IMR-90 (cell line): ENCODE measurements around the gene DOCK1. TPM values are rescaled to one million over a fixed set of nuclear protein-coding genes. Genes with fewer than 3 reads are reported as not detected.

ENCODE experiments used
- ATAC-seq: fragments of 200-7000 bp; cut with Tn5 transposase; 2 replicates; pipeline ENCODE4 v1.9.1; 2020; ENCODE audit warnings: low read depth, mild to moderate bottlenecking, moderate library complexity
- BruUV-seq: library from RNA; stranded (reverse); fragments of 400-500 nt; replicated peaks from 2 replicates; lab custom pipeline; 2021; lab: Mats Ljungman, UMichigan
- CTCF ChIA-PET: fragments of 300-600 bp; formaldehyde crosslinking; extraction: SDS; loops from one replicate; lab custom pipeline; 2021; ENCODE audit warnings: antibody characterized with exemption; lab: Yijun Ruan, JAX
- POLR2A ChIA-PET: fragments of 300-600 bp; sonication (Branson Sonifier 250); formaldehyde crosslinking; loops from one replicate; lab custom pipeline; 2022; ENCODE audit warnings: antibody characterized with exemption; ENCODE audit not compliant: unreplicated experiment; lab: Charles Lee
- DNase-seq: peaks from one replicate; pipeline ENCODE4 v3.0.0; 2013
- H2AFZ ChIP-seq: replicated peaks from 2 replicates; pipeline ENCODE3; 2013; ENCODE audit warnings: low read length, mild to moderate bottlenecking; ENCODE audit not compliant: poor library complexity
- H2AK5ac ChIP-seq: 2 replicates; pipeline ENCODE4 v1.6.1; 2013; ENCODE audit warnings: low read depth, low read length, inconsistent platforms
- H2AK9ac ChIP-seq: replicated peaks from 2 replicates; pipeline ENCODE3; 2013; ENCODE audit warnings: mild to moderate bottlenecking, low read depth, low read length, moderate library complexity; ENCODE audit not compliant: poor library complexity
- H2BK120ac ChIP-seq: 2 replicates; pipeline ENCODE4 v1.6.1; 2013; ENCODE audit warnings: low read depth, low read length, inconsistent platforms
- H2BK15ac ChIP-seq: 3 replicates; pipeline ENCODE4 v1.6.1; 2013; ENCODE audit warnings: low read depth, low read length, inconsistent platforms
- H2BK20ac ChIP-seq: 2 replicates; pipeline ENCODE4 v1.6.1; 2013; ENCODE audit warnings: low read depth, mild to moderate bottlenecking, inconsistent platforms, low read length, moderate library complexity
- H2BK5ac ChIP-seq: 2 replicates; pipeline ENCODE4 v1.6.1; 2013; ENCODE audit warnings: mild to moderate bottlenecking, low read depth, low read length, inconsistent platforms; ENCODE audit not compliant: poor library complexity, severe bottlenecking
- H3K14ac ChIP-seq: replicated peaks from 2 replicates; pipeline ENCODE4 v1.6.1; 2013; ENCODE audit warnings: low read depth, low read length, inconsistent platforms
- H3K18ac ChIP-seq: 2 replicates; pipeline ENCODE4 v1.6.1; 2013; ENCODE audit warnings: low read depth, low read length, control low read depth
- H3K23ac ChIP-seq: 2 replicates; pipeline ENCODE4 v1.6.1; 2013; ENCODE audit warnings: low read depth, low read length, inconsistent platforms
- H3K27ac ChIP-seq: 2 replicates; pipeline ENCODE4 v1.5.1; 2013; ENCODE audit warnings: mild to moderate bottlenecking, control low read depth, low read length; ENCODE audit not compliant: insufficient read depth
- H3K27me3 ChIP-seq: 2 replicates; pipeline ENCODE4 v1.6.1; 2013; ENCODE audit warnings: low read length; ENCODE audit not compliant: control insufficient read depth, insufficient read depth
- H3K36me3 ChIP-seq: 2 replicates; pipeline ENCODE4 v1.6.1; 2013; ENCODE audit warnings: low read length, mixed read lengths; ENCODE audit not compliant: control insufficient read depth, insufficient read depth
- H3K4ac ChIP-seq: 2 replicates; pipeline ENCODE4 v1.6.1; 2013; ENCODE audit warnings: low read depth, low read length, inconsistent platforms
- H3K4me1 ChIP-seq: 2 replicates; pipeline ENCODE4 v1.6.1; 2013; ENCODE audit warnings: low read length, mixed read lengths; ENCODE audit not compliant: control insufficient read depth, insufficient read depth
- H3K4me2 ChIP-seq: 2 replicates; pipeline ENCODE4 v1.6.1; 2013; ENCODE audit warnings: low read depth, mild to moderate bottlenecking, control low read depth, low read length, moderate library complexity
- H3K4me3 ChIP-seq: 2 replicates; pipeline ENCODE4 v1.5.1; 2013; ENCODE audit warnings: low read depth, mild to moderate bottlenecking, control low read depth, low read length, moderate library complexity; ENCODE audit not compliant: insufficient read depth
- H3K56ac ChIP-seq: 2 replicates; pipeline ENCODE4 v1.6.1; 2013; ENCODE audit warnings: low read length, inconsistent platforms; ENCODE audit not compliant: insufficient read depth; ENCODE audit errors: extremely low read depth
- H3K79me1 ChIP-seq, 2 experiments: 2 replicates each; pipeline ENCODE4 v1.6.1; 2013; ENCODE audit warnings: low read length in 2 of 2, inconsistent platforms in 1 of 2, low read depth in 1 of 2
- H3K9ac ChIP-seq: 2 replicates; pipeline ENCODE4 v1.6.1; 2013; ENCODE audit warnings: low read depth, low read length, control low read depth
- H3K9me1 ChIP-seq: 2 replicates; pipeline ENCODE4 v1.6.1; 2013; ENCODE audit warnings: low read length, inconsistent platforms; ENCODE audit not compliant: insufficient read depth
- H3K9me3 ChIP-seq: 2 replicates; pipeline ENCODE4 v1.6.1; 2013; ENCODE audit warnings: low read length; ENCODE audit not compliant: control insufficient read depth, insufficient read depth
- H4K20me1 ChIP-seq: 2 replicates; pipeline ENCODE4 v1.6.1; 2013; ENCODE audit warnings: low read length, inconsistent platforms; ENCODE audit not compliant: insufficient read depth
- H4K5ac ChIP-seq: 2 replicates; pipeline ENCODE4 v1.6.1; 2013; ENCODE audit warnings: mild to moderate bottlenecking, low read depth, low read length, control low read depth
- H4K8ac ChIP-seq, 2 experiments: 2 replicates each; pipeline ENCODE4 v1.6.1; 2013; ENCODE audit warnings: low read depth in 2 of 2, low read length in 2 of 2, control low read depth in 1 of 2, inconsistent platforms in 1 of 2
- H4K91ac ChIP-seq: 2 replicates; pipeline ENCODE4 v1.6.1; 2013; ENCODE audit warnings: low read depth, low read length, inconsistent platforms; ENCODE audit not compliant: insufficient read depth
- BHLHE40 ChIP-seq: fragments of 150-350 bp; IDR thresholded peaks from 2 replicates; pipeline ENCODE4 v1.6.1; 2016; ENCODE audit warnings: mild to moderate bottlenecking, low read depth, low read length
- CEBPB ChIP-seq: IDR thresholded peaks from 2 replicates; pipeline ENCODE4 v1.6.1; 2012; ENCODE audit warnings: low read depth, low read length, improper control_type of control experiment
- CHD1 ChIP-seq: IDR thresholded peaks from 2 replicates; pipeline ENCODE4 v1.6.1; 2012; ENCODE audit warnings: low read depth, low read length, improper control_type of control experiment
- FOS ChIP-seq: fragments of 150-350 bp; IDR thresholded peaks from 2 replicates; pipeline ENCODE4 v1.6.1; 2016; ENCODE audit warnings: low read depth, low read length
- MAFK ChIP-seq: IDR thresholded peaks from 2 replicates; pipeline ENCODE4 v1.6.1; 2012; ENCODE audit warnings: low read depth, low read length, improper control_type of control experiment
- MAZ ChIP-seq: IDR thresholded peaks from 2 replicates; pipeline ENCODE4 v1.6.1; 2012; ENCODE audit warnings: low read depth, mild to moderate bottlenecking, low read length, improper control_type of control experiment, moderate library complexity, borderline replicate concordance
- MXI1 ChIP-seq: IDR thresholded peaks from 2 replicates; pipeline ENCODE4 v1.6.1; 2012; ENCODE audit warnings: low read depth, mild to moderate bottlenecking, low read length, moderate library complexity, borderline replicate concordance
- NFE2L2 ChIP-seq: fragments of 150-350 bp; IDR thresholded peaks from 2 replicates; pipeline ENCODE4 v1.6.1; 2016; ENCODE audit warnings: low read depth, mild to moderate bottlenecking, low read length
- POLR2A ChIP-seq: IDR thresholded peaks from 2 replicates; pipeline ENCODE4 v1.6.1; 2012; ENCODE audit warnings: mild to moderate bottlenecking, low read depth, low read length
- RAD21 ChIP-seq: IDR thresholded peaks from 2 replicates; pipeline ENCODE4 v1.6.1; 2012; ENCODE audit warnings: low read length, improper control_type of control experiment
- RCOR1 ChIP-seq: IDR thresholded peaks from 2 replicates; pipeline ENCODE4 v1.6.1; 2012; ENCODE audit warnings: mild to moderate bottlenecking, low read length, improper control_type of control experiment; ENCODE audit not compliant: insufficient replicate concordance
- WGBS, 2 experiments: methylation state at CpG; one replicate each; pipeline versions ENCODE4 v1.1.5 to v1.1.7; 2013; ENCODE audit warnings: missing lambda C conversion rate in 2 of 2; ENCODE audit not compliant: insufficient read length in 1 of 2; ENCODE audit errors: extremely low coverage in 2 of 2; 5-methylcytosine and 5-hydroxymethylcytosine counted together
- dilution Hi-C: fragments of 300-500 bp; cut with HindIII; formaldehyde crosslinking; loops from one replicate; pipeline ENCODE4 v1.14.3; 2018; ENCODE audit warnings: low sequenced_read_pairs; ENCODE audit not compliant: unreplicated experiment
- in situ Hi-C: fragments of 300-500 bp; cut with MboI; formaldehyde crosslinking; loops from 3 replicates; pipeline ENCODE4 v1.14.3; 2019; ENCODE audit warnings: low sequenced_read_pairs, inconsistent platforms, mixed read lengths
- intact Hi-C: fragments of 100-400 bp; cut with micrococcal nuclease; formaldehyde crosslinking; loops from 2 replicates; pipeline ENCODE4 v1.10.0; 2022
- polyA plus RNA-seq, 3 experiments: library from polyadenylated mRNA; depleted of rRNA; stranded (reverse); fragments of >200 nt; gene quantifications; 2 replicates each; pipeline ENCODE4 v1.2.3, GENCODE V29; 2012; ENCODE audit warnings: low replicate concordance in 1 of 3
- total RNA-seq: library from RNA; depleted of rRNA; stranded (reverse); fragments of >200 nt; gene quantifications from 2 replicates; pipeline ENCODE4 v1.2.3, GENCODE V29; 2012
- TF ChIP-seq, protein P1 (sequence below): fragments of 150-350 bp; IDR thresholded peaks from 2 replicates; pipeline ENCODE4 v1.6.1; 2016; ENCODE audit warnings: low read depth, mild to moderate bottlenecking, low read length, moderate library complexity, borderline replicate concordance

DOCK1 gene
- total and polyA plus RNA-seq, 2 of the 4 experiments (the other 2 are of a cell fraction): 28.2 to 71.0 TPM

DNA sequence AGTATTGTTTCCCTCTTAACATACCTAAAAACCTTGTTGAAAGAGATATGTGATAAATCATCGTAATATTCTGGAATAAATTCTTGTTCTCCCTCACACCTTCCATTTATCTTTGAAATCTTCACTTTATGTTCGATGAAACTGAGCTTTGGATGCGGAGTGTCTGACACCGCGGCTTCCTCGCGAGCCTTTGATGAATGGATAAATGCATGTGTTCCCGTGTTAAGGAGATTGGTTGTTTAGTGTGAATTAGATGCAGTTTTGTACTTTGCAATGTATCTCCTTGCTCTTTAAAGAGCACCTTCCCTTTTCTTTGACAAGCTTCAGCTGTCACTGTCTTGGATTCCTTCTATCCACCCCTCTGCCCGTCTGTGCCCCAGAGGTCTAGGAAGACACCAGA is 138.1 kb downstream of the DOCK1 start:
- no peak overlapping the region for H3K56ac ChIP-seq
- ATAC-seq (no peak), DNase-seq (no peak)
- no peak for TF ChIP-seq CHD1
- no peak for TF ChIP-seq MAFK
- TF ChIP-seq POLR2A: no peak
- TF ChIP-seq RAD21: no peak
- TF ChIP-seq MAZ: no peak
- TF ChIP-seq BHLHE40: no peak
- no peak for TF ChIP-seq FOS
- no peak for TF ChIP-seq CEBPB
- no peak for TF ChIP-seq NFE2L2
- TF ChIP-seq, protein P1, sequence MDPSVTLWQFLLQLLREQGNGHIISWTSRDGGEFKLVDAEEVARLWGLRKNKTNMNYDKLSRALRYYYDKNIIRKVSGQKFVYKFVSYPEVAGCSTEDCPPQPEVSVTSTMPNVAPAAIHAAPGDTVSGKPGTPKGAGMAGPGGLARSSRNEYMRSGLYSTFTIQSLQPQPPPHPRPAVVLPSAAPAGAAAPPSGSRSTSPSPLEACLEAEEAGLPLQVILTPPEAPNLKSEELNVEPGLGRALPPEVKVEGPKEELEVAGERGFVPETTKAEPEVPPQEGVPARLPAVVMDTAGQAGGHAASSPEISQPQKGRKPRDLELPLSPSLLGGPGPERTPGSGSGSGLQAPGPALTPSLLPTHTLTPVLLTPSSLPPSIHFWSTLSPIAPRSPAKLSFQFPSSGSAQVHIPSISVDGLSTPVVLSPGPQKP: no peak
- no peak for TF ChIP-seq RCOR1
- TF ChIP-seq MXI1: no peak
- no peaks in the 10 kb centered on the region for H3K27me3 ChIP-seq
- WGBS, 2 experiments: no CpG with 5 or more reads among the region's 9 CpGs
- H4K91ac ChIP-seq: no peak overlapping the region
- no peak overlapping the region for H4K8ac ChIP-seq
- H3K14ac ChIP-seq: no peak overlapping the region
- no peak overlapping the region for H3K23ac ChIP-seq
- dilution Hi-C loops: no loop called here
- no peak overlapping the region for H3K4me3 ChIP-seq
- H4K20me1 ChIP-seq: peaks cover 20% of the 10 kb centered on the region
- no TSS peak for BruUV-seq
- H2AK9ac ChIP-seq: no peak overlapping the region
- H3K18ac ChIP-seq: no peak overlapping the region; the same call in 1 of the 2 replicates
- intact Hi-C loops: no loop called here
- H2BK5ac ChIP-seq: no peak overlapping the region
- H2BK15ac ChIP-seq: 0 out of 3 replicates have a peak overlapping the region, but pooled peaks have one; percentile 10
- peaks cover 22% of the 10 kb centered on the region for H3K9me1 ChIP-seq
- H3K4me2 ChIP-seq: no peak overlapping the region
- no peak overlapping the region for H3K9ac ChIP-seq
- ChIA-PET CTCF (no interaction called here), POLR2A (no interaction called here)
- no peak overlapping the region for H4K5ac ChIP-seq
- in situ Hi-C loops: no loop called here
- no peak overlapping the region for H2BK20ac ChIP-seq
- peaks cover 2% of the 10 kb centered on the region; the same call in 1 of the 2 replicates for H3K9me3 ChIP-seq
- no peak overlapping the region; the same call in 1 of the 2 replicates for H3K4ac ChIP-seq
- H3K4me1 ChIP-seq: peaks cover 22% of the 10 kb centered on the region
- H2AFZ ChIP-seq: no peak overlapping the region
- peaks cover 12 to 55% of the 10 kb centered on the region in 2 experiments; a peak in 3 of 4 replicates for H3K79me1 ChIP-seq
- no peak overlapping the region; the same call in 1 of the 2 replicates for H2AK5ac ChIP-seq
- peaks cover 50% of the 10 kb centered on the region for H3K36me3 ChIP-seq
- no peak overlapping the region for H3K27ac ChIP-seq
- H2BK120ac ChIP-seq: no peak overlapping the region
